PFSK-1 (cell line): ENCODE measurements around the gene HOXD12.

Source experiments
- FOXP2 ChIP-seq: optimal IDR thresholded peaks from 2 replicates; pipeline ENCODE3; 2011; ENCODE audit warnings: borderline replicate concordance, control low read depth, inconsistent platforms; ENCODE audit not compliant: insufficient read depth; ENCODE audit errors: extremely low read length, extremely low read depth
- POLR2AphosphoS5 ChIP-seq: IDR thresholded peaks from 2 replicates; pipeline ENCODE4 v1.6.1; 2012; ENCODE audit warnings: low read depth, mild to moderate bottlenecking, control low read depth, low read length, moderate library complexity
- REST ChIP-seq, 2 experiments: IDR thresholded peaks; 2 replicates each; pipeline versions ENCODE4 v1.6.1 to v1.8.0; 2011 to 2012; ENCODE audit warnings: low read depth in 2 of 2, low read length in 2 of 2, control low read depth in 1 of 2, inconsistent platforms in 1 of 2, mild to moderate bottlenecking in 1 of 2, moderate library complexity in 1 of 2; ENCODE audit not compliant: insufficient read depth in 1 of 2
- SIN3A ChIP-seq: IDR thresholded peaks from 2 replicates; pipeline ENCODE4 v1.6.1; 2012; ENCODE audit warnings: mild to moderate bottlenecking, low read length, moderate library complexity, borderline replicate concordance; ENCODE audit not compliant: insufficient read depth
- TAF1 ChIP-seq: IDR thresholded peaks from 2 replicates; pipeline ENCODE4 v1.6.1; 2012; ENCODE audit warnings: low read length, control low read depth, borderline replicate concordance; ENCODE audit not compliant: insufficient read depth

DNA sequence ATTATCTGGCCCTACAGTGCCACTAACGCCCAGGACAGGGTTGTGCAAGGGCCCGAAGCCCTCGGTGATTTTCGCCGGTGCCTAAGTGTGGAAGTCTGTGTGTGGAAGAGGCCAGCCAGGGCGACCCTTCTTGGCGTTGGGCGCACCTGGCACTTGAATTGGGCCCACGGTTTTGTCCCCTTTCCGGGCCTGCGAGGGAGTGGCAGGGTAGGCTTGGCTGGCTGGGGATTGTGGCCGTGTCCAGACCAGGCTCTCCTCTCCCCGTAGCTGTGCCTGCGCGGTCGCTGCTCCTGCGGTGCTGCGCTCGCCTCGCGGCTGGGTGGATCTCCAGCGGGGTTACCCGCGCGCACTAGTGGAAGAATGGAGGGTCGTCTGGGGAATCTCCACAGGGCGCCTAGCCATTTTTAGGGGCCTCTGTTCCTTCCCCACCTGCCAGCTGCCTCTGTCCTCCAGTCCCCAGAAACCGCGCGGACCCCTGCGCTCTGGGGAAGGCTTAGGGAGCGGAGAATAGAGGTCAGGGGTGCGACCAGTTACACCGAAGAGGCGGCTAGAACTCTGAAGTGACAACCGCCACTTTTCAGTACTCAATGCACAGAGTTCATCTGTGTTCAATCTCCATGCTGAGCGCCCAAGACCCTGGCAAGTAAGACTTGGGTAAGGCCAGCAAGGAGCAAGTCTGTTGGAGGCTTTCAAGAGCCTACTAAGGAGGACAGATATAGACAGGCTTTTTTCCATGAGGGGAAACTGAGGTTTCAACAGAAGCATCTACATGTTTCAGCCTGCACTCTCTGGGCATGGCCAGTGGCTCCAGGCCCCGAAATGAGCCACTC is 31.8 kb upstream of the HOXD12 start:
- TF ChIP-seq SIN3A (no peak), POLR2AphosphoS5 (no peak), REST (IDR thresholded peaks at IDR 0.05; ENCODE audit: insufficient read depth in 1 of 2, low read depth in 2 of 2, low read length in 2 of 2) (no peak), TAF1 (no peak), FOXP2 (no peak)
